Fibroblast of skin of left biceps (primary cell): ENCODE measurements around the gene BST1.
A peak's percentile ranks its signal among the peaks of the same experiment; 100 is the strongest.

ENCODE experiments used
- DNase-seq, 2 experiments: peaks; one replicate each; pipeline ENCODE4 v3.0.0-alpha.2; 2013; ENCODE audit warnings: low read depth in 2 of 2

BST1 gene

DNA sequence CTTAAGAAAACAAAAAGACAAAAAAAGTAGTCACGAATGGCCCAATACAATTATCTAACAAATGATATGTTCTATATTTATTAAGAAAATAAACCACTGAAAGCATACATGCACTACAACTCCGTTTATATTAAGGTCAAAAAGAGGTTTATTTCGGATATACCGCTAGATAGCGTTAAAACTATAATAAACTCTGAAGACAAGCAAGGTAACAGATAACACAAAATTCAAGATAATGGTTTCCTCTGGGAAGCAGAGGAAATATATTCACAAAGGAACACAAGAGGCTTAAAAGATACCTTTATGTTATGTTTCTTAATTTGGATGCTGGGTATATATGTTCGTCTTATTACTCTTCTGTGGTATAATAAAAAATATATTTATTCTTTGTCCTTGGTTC lies 26.0 kb upstream of the BST1 start:
- DNase-seq, result no peak

DNA sequence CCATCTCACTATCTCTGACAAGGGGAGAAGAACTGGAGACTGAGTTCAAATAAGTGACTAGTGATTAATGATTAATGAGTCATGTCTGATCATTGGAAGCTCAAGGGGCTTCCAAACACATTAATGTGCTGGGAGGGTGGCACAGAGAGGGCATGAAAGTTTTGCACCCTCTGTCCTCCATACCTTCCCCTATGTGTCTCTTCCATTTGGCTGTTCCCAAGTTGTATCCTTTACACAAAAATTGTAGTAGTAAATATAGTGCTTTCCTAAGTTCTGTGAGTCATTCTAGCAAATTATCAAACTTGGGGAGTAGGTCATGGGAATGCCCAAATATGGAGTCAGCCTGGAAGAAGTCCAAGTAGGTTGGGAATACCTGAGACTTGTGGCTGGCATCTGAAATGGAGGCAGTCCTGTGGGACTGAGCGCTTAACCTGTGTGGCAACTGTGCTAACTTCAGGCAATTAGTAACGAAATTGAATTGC lies 25.3 kb upstream of the BST1 start:
- no peak for DNase-seq

DNA sequence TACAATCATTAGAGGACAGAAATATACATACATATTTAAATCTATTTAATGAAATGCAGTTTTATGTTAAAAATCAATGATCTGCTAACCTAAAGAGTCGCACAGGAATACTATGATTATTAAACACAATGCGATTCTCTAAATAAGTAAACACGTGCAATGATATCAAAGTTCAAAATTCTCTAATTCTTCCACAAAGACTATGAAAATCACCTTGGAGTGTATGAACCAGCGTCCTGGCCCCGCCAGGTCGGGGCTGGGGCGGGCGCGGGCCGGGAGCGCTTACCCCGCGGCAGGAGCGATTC lies 21.8 kb upstream of the BST1 start:
- no peak for DNase-seq

DNA sequence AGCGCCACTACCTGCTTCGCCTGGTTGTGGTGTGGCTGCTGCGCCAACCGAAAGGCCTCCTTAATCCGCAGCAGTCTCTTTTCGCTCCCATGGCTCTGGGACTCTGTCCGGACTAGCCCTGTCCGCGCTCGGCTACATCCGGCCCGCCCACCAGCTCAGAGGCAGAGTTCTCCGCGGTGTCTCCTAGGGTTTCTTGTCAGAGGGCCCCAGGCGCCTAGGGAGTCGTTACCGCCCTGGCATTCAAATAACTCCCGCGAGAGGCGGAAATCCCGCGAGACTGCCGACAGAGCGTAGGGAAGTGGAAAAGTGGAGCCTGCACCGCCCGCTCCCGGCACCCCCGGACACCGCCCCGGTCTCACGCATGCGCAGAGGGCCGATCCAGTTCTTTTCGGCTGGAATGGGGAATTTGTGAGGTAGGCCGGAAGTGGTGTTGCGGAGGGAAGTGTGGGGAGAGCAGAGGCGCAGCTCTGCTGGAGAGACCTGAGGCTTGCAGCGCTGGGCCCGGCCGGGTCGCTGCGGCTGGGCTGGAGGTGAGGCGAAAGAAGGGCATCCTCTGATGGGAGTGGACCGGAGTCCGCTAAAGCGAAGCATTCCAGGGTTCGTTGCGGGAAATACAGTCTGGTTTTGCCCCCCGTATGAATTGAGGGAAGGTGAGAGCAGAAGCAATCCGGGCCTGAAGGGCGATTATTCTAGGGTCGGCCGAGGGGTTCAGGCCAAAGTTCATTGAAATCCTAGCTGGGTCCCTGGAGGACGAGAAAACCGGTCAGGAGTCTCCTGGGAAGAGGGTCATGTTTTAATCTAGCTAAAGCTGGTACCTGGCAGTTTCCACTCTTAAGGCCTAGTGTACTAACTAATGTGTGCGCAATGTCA lies 21.3 kb upstream of the BST1 start, which contains the start of gene FAM200B:
TSS of gene FAM200B (plus strand) at position 456 of the 870 bp plus-strand sequence. CDS start 5,151 bp downstream, outside the sequence.
- peak; percentile 97 to 98 for DNase-seq

DNA sequence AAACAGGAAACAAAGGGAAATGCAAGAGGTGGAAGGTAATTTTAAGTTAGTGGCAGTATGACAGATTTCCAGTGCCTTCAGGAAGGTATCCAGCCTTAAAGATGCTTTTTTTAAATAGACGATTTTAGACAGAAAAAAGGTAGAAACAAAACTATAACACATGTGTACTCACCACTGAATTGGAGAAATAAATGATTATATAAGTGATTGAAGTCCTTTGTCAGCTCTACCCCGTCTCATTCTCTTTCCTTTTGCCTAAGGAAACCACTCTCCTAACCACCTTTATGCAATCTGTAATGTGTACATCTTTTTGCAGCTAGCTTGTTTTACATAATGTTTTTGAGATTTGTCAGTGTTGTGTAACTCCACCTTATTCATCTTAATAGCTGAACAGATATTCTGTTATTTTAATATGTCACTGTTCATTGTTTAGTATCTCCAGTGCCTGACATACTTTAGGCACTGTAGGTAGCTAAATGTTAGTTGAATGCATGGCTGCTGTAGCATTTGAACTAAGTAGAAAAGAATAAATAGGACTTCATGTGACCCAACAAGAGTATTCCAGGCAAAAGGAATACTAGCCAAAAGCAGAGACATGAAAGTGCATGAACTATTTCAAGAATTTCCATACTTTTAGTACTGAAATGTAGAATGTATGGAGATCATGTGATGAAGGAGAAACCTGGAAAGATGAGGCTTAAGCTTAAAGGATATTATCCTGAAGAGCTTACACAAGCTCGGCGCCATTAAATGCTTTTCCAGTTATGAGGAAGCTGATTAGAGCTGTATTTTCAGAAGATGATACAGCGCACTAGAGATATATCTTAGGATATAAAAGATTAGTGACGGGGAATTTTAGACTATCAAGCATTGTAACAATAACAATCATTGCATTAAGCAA lies 20.4 kb upstream of the BST1 start:
- no peak for DNase-seq

DNA sequence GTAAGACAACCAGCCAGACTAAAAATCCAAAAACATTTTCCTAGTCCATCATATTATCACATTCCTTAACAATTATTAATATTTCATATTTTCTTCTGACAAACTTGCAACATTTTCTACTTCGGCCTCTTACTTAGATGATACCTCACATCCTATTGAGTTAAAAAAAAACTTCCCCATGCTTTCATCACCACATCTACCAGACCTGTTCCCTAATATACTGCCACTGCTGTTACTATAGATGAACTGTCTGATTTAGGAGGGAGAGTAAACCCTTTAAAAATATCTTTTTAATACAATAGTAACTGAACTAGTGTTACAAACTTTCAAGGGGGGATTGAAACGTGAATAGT lies 19.7 kb upstream of the BST1 start:
- no peak for DNase-seq

DNA sequence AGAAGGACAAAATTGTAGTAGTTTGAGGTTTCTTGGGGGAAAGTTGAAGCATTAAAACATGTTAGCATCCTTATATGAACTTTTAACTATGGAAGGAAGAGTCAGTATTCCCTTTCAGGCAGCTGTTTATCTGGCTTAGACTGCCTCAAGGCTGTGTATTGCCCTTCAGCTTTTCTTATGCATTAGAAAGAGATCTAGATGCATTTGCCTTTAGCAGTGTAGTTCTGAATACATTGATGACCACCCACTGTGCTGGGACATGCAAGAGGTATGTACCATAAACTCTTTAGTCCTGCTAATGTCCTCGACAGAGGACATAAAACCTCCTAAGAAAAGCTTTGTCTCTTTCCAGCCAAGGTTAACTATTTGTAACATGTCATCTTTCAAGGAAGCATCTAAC lies 18.4 kb upstream of the BST1 start:
- DNase-seq, result no peak

DNA sequence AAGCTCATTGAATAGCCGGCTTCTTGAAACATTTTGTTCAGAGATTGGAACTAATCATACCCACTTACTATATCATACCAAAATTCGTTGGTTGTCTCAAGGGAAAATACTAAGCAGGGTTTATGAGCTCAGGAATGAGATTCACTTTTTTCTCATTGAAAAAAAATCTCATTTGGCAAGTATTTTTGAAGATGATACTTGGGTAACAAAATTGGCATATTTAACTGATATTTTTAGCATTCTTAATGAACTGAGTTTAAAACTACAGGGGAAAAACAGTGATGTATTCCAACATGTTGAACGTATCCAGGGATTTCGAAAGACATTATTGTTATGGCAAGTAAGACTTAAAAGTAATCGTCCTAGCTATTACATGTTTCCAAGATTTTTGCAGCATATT lies 14.8 kb upstream of the BST1 start:
- DNase-seq, result no peak

DNA sequence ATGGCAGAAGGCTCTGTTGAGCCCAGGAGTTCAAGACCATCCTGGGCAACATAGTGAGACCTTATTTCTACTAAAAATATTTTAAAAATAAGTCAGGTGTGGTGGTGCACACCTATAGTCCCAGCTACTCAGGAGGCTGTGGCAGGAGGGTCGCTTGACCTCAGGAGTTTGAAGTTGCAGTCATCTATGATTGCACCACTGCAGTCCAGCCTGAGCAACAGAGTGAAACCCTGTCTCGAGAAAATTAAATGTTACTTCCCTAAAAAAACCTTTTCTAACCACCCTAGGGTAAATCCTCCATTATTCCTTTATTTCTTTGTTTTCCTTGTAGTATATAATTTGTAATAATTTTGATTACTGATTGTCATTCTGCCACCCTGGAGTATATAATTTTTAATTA lies 13.3 kb upstream of the BST1 start:
- DNase-seq, result no peak

DNA sequence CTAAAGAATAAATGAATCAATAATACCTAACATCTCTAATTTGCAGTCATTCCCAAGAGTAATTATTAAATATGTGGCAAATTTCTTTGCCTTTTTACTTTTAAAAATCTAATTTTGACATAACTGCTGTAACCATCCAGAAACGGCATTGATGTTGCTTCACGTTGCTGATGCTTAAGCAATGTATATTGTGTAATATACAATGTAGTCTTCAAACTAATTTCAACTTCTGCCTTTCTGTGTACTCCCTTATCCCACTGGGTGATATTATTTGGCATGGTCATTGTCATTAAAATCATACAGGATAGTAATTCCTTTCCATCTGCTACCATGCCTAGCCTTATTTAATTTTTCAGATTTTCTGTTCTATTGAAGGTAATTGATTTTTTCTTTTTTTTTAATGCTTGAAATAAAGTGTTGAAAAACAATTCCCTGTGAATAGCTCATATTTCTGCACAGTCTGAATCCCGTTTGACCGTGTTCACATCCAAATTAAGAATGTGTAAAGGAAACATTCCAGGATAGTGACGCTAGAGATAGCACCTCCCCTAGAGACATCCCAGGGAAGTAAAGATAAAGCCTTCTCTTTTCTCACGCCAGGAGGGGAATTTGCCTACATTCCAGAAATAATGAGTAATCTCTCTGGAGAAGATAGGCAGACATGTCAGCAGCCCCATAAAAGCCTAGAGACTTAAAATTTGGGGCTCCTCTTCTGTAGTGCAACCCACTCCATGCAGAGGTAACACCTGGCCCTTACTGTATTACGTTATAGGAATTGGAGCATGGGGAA lies 12.7 kb upstream of the BST1 start:
- peak; percentile 94 to 95 for DNase-seq

DNA sequence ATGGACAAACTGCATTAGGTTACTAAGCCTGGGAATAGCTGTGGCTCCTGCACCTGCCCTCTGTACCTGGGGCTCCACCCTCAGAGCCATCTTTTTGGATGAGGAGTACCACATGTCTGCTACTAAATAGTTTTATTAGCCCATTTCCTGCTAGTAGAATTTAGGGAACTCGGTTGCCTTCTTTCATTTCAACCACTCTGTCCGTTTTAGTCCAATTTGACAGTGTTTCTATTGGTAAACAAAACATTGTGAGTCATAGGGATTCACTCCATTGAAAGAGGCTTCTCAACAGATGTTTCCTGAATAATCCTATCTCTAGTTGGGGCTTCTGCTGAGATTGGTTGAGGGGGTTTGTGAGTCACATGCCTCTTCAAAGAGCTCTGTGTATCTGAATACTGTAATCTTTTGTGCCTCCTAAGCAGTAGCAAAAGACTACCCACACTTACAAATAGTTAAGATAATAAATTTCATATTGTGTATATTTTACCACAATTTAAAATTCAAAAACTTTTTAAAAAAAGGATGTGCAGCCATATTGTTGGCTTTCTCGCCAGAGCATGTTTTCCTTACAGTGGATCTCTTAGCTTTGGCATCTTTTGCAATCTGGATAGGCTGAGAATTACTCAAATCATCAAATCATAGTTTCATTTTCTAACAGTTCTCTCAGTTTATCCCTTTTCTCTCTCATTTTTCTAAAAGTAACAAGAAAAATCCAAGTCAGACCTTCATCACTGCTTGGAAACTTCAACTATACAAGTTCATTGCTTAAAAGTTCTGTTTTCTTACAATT lies 11.3 kb upstream of the BST1 start:
- DNase-seq, result peak in 1 of 2 experiments; percentile 44

DNA sequence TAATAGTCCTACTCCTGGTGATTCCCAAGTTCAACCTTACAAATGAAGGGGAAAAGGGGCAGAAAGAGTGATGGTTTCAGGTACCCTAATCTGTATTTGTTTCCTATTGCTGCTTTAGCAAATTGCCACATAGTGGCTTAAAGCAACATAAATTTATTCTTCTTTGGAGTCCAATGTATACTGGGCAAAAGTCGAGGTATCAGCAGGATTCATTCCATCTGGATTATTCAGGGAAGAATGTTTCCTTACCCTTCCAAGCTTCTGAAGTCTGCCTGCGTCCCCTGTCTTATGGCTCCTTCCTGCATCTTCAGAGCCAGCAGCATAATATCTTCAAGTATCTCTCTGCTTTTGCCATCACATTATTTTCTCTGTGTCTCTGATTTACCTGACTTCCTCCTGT lies 10.3 kb upstream of the BST1 start:
- DNase-seq, result no peak

DNA sequence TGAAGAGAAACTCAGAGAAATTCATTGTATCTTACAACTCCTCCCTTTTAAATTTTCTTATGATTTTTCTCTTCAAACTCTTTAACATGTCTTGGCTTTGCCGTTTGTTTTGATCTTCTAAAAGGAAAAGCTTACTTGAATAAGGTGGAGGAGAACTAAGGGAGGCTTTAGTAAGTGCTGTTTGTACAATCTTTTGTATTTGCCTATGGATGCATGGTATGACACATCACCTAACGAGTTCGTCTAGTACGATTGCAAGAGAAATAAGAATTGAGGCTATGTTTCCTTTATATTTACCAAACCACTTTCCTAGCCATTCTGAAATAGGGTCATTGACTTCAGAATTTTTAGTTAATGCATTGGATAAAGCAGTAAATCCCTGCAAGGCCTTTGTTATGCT lies 8.4 kb upstream of the BST1 start:
- DNase-seq, result no peak

DNA sequence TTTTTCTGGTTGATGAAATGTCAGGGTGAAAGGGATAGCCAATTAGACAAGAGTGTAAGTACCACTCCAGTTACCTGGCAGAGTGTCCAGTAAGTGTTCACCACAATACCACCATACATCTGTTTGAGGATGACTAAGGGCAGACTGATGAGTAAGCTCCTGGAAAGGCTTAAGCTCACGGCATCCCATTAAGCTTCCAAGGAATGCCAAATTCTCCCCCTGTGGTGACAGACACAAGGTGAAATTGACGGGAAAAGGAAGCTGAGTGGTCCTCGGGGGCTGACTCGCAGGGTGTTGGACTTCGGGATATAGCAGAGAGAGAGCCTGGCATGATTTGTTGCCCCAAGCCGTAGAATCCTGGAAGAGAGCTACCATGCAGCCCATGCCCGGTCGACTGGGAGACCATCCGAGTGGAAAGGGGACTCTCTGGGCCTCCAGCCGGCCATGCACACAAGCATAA lies 7.6 kb upstream of the BST1 start:
- DNase-seq, result peak; percentile 99

DNA sequence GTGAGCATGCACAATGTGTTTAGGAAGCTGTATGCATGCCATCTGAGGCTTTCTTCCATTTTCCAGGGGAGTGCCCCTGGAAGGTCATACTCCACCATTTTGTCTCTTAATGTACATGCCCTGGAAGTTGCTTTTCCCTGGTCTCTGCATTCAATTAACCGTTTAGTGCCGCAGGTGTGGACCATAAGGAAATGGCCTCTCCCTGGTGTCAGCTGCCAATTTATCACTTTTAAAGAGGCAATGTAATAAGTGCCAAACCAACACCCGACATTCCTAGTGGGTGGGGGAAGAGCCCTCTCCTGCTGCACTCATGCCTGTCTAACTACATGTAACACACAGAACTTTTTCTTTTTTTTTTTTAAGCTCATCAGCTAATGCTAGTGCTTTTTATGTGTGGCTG lies 7.1 kb upstream of the BST1 start:
- DNase-seq, result no peak

DNA sequence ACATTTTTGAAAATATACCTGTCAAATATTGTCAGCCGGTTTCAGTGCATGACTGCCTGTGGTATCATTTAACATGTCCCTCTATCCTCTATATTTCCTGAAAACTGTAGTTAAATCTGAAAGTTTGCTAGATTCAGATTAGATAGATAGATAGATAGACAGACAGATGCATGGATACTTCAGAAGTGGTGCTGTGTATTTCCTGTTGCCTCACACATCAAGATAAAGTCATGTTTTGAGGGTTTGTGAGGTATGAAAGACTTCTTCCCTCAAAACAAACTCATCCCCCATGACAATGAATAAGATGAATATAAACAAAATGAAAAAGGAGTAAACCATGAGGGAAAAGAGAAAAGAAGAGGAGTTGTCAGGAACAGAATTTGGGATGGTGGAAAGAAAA lies 6.0 kb upstream of the BST1 start:
- no peak for DNase-seq

DNA sequence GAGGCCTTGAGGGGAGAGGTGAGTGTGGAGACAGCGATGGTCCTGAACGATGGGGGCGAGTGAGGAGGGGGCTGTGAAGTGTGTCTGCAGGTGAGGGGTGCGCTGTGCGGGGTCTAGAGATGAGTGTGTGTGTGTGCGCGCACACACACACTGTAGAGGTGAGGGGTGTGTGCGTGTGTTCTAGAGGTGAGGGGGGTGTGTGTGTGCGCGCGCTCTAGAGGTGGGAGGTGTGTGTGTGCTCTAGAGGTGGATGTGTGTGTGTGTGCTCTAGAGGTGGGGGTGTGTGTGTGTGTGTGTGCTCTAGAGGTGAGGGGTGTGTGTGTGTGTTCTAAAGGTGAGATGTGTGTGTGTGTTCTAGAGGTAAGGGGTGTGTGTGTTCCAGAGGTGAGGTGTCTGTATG lies 574 bp downstream of the BST1 start:
- DNase-seq, result no peak

DNA sequence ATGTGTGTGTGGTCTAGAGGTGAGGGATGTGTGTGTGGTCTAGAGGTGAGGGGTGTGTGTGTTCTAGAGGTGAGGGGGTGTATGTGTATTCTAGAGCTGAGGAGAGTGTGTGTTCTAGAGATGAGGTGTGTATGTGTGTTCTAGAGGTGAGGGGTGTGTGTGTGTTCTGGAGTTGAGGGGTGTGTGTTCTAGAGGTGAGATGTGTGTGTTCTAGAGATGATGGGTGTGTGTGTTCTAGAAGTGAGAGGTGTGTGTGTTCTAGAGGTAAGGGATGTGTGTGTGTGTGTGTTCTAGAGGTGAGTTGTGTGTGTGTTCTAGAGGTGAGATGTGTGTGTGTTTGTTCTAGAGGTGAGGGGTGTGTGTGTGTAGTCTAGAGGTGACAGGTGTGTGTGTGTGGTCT lies 1.3 kb downstream of the BST1 start:
- DNase-seq, result no peak

DNA sequence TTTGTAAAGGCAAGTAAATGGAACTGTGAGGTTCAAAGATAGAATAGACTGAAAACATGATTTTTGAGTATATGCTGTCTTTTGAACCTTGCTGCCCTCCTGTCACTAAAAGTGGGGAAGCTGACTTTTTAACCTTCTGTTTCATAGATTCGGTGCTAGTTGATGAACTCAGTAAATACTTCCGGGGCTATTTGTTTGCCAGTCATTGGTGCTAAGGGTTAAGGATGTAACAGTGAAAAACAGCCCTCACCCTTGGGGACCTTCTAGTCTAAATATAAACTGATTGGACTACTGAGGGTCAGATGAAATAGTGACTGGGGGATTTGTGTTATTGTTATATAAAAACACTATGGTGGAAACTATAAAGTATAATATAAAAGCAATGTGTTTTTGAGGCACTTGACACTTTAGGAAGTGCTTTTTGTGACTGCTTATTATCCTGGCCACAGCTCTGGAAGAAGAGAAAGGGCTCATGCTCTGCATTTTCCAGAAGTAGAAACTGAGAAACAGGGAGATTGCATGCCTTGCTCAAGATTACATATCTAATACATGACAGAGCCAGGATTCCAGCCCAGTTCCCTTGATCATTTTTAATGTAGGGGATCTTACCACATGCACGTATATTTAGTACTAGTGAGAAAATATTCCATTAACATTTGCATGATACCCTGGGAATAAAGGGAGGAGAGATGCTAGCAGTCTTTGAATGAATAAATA lies 3.9 kb downstream of the BST1 start:
- no peak for DNase-seq

DNA sequence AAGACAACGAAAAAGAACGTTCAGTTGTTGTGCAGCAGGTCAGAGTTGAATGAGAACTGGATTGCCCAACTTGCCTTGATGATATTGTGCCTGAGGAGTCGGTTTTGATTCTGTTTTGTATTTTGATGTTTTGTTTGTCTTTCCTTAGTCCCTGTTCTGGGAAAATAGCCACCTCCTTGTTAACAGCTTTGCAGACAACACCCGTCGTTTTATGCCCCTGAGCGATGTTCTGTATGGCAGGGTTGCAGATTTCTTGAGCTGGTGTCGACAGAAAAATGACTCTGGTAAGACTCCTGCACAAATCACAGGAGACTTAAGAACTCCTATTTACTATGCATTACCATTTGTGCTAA lies 4.5 kb downstream of the BST1 start:
- DNase-seq, result no peak

DNA sequence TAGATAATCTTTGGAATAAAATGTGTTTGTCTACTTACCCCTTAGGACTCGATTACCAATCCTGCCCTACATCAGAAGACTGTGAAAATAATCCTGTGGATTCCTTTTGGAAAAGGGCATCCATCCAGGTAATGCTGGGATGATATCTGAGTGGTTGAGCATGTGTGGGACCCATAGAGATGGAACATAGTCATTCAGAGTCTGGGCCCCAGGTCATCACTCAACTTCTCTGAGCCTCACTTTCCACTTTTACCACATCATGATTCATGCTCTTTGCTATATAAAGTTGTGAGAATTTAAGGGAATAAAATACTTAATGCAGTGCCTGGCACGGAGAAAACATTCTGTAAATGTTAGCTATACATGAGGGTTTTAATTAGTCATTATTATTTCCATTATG lies 8.9 kb downstream of the BST1 start:
- DNase-seq, result no peak
